ENCODE measurements around the gene TRIM15. TPM values are rescaled to one million over a fixed set of nuclear protein-coding genes. Genes with fewer than 3 reads are reported as not detected.
"Not testable (repeated sequence)": the region's sequence is repeated elsewhere in the genome, so short reads cannot be mapped to it uniquely, and the experiment has no call there.

TRIM15 gene
- not detected for total RNA-seq

DNA sequence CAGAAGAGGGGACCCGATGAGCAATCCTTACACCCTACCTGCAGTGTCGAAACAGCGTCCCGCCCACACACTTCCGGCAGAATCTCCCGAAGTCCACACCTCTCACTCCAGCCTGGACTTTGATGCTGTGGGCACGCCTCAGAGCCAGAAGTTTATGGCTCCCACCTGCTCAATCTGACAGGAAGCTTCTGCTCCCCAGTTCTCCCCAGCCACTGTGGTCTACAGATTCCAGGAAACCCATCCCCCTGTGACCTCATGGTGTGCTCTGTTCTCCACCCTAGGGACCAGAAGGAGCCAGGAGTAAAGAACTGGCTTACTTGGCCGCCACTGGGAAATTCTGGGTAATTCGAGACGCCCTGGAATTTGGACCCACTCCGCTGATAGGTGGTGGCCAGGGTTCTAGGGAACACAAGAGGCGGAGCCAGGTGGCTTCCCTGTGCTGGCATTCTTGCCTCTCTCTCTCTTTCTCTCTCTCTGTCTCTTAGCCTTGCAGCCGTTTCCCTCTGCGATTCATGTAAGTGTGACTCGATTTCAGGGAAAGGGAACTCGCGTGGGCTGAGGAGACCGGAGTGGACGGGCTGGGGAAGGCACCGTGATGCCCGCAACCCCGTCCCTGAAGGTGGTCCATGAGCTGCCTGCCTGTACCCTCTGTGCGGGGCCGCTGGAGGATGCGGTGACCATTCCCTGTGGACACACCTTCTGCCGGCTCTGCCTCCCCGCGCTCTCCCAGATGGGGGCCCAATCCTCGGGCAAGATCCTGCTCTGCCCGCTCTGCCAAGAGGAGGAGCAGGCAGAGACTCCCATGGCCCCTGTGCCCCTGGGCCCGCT, at the start of gene TRIM15:
TRIM15 (plus strand) TSS at position 457 of the 828 bp plus-strand sequence; CDS start at position 596, 139 bp downstream.
- no peak for DNase-seq (ENCODE audit: low spot score)

DNA sequence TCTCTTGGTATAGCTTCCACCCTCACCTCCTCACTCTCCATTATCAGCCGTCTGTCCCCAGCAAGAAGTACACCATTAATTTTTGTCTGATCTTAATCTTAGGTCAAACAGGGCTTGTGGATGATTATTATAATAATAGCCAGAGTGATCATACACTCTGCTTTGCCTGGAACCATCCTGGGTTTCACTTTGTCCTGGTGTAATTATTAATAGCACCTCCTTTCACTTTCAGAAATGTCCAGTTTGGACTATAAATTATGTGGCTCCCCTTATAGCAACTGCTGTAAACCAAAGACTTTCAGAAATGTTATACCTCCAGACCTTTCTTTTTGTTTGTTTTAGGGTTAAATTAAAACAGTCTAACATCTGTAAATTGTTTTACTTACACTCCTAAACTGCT, 49.5 kb upstream of the TRIM15 start:
- no peak for DNase-seq (ENCODE audit: low spot score)

- DNase-seq (ENCODE audit: low spot score): no peak
These were observed 46.6 kb upstream of the TRIM15 start for GRCh38 chr6:30116724-30117123.

- DNase-seq (ENCODE audit: low spot score): not testable (repeated sequence)
These were observed 44.7 kb upstream of the TRIM15 start for GRCh38 chr6:30118691-30119090.

DNA sequence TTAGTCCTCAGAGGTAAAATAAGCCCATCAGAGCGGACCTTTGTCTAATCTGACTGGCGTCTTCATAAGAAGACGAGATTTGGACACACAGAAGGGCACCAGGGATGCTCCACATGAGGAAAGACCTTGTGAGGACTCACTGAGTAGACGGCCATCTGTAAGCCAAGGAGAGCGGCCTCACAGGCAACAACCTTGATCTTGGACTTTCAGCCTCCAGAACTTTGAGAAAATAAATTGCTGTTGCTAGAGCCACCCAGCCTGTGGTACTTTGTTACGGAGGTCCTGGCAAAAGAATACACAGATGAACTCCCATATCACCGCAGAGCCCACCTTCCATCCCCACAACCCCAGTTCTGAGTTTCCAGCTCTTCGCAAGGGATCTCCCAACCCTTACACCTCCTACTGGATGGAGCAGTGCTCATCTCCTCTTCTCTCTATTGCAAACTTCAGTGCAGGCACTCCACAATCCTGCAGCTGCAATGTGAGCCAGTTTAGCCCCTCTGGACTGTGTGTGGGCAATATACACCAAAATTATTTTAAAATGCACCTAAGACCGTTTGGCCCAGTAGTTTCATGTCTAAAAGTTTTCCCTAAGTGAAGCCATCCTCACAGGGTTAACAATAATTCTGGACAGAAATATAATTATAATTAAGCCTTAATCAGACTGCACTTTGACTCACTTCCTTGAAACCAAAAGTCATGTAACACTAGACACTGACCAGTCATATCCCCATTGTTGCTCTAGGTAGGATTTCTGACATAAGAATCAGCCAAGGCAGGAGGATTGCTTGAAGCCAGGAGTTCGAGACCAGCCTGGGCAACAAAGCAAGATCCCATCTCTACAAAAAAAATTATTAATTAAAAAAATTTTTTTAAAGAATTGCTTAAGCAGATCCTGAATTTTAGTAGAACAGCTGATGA, 41.6 kb upstream of the TRIM15 start:
- peak; percentile 9 for DNase-seq (ENCODE audit: low spot score)

GRCh38 chr6:30122515-30122914, 40.8 kb upstream of the TRIM15 start:
- DNase-seq (ENCODE audit: low spot score): peak; percentile 28

GRCh38 chr6:30127238-30128093, 35.9 kb upstream of the TRIM15 start:
- no peak for DNase-seq (ENCODE audit: low spot score)

GRCh38 chr6:30129265-30130178, 33.8 kb upstream of the TRIM15 start:
- DNase-seq (ENCODE audit: low spot score): no peak

DNA sequence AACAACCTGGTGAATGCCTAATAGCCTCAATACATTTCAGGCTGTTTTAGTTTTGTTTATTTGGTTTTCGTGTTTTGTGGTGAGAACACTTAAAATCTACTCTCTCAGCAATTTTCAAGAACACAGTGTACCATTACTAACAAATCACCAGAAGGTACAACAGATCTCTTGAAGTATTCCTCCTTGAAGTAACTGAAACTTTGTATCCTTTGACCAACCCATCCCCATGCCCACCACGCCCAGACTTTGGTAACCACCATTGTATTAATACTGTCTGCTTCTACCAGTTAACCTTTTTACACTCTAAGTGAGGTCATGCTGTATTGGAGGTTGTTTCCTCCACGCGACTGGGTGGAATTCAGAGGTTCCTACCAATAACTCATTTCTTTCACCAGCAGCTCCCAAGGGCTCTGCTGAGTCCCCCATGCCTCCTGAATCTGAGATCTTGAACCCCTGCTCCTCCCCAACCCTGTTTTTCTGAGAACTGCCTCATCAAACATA, 33.1 kb upstream of the TRIM15 start:
- peak; percentile 20 for DNase-seq (ENCODE audit: low spot score)

DNA sequence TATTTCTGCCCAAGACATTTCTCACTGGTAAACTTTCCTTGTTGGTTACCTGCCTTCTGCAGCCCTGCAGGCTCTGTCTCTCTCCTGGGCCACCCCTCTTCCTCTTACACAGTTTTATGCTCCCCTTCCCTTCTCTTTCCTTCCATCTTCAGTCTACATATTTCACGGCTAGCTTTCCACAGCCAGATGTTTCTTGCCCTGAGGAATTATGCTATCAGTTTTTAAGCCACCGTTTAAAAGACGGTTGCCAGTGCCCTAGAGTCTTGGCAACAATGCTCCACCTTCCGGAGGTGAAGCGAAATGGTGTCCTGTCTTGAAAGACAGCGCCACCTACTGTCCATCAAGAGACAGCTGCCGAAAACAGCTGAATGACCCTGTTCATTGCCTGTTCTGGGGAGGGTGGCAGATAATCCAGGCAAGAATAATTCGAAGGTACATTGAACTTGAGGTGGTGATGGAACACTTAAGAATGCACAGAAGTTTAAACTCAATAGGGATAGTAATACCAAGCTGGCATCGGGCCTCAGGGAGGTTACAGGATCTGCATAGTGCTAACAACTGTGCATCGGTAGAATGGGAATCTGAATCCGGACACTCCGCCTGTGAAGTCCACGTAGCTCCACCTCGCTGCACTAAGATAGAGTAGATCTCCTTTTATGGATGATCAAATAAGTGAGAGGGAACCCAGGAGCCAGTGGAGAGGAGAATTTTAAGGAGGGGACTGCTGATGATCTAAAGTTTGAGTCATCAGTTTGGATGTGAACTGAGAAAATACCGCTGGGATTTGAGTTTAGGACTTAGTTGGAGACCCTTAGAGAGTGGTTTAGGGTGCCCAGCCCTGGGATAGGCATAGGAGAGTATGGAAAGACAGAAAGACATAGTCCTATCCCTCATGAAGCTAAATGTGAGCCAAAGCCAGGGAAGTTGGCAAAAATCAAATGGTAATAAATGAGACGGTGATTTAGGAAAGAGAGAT, 32.2 kb upstream of the TRIM15 start:
- peak; percentile 77 for DNase-seq (ENCODE audit: low spot score)

GRCh38 chr6:30131947-30132497, 31.3 kb upstream of the TRIM15 start:
- peak; percentile 23 for DNase-seq (ENCODE audit: low spot score)

DNA sequence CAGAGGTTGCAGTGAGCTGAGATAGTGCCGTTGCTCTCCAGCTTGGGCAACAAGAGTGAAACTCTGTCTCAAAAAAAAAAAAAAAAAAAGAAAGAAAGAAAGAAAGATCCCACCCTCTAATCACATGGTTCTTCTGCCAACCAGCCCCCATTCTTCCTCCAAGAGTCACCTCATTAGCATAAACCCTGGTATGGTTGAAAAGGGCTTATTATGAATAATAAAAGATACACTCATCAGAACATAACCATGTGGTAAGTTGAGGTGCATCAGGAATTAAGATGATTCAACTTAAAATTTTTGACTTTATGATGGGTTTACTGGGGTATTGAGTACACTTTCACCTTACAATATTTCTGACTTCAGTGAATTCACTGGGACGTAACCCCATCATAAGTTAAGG, 28.2 kb upstream of the TRIM15 start:
- DNase-seq (ENCODE audit: low spot score): no peak

- DNase-seq (ENCODE audit: low spot score): no peak
These were observed 27.6 kb upstream of the TRIM15 start, which contains the start of gene TRIM40 for GRCh38 chr6:30135757-30136156. Gene TRIM40, plus strand, starts transcription at chr6:30136140. Its CDS starts 897 bp downstream, at chr6:30137037.

DNA sequence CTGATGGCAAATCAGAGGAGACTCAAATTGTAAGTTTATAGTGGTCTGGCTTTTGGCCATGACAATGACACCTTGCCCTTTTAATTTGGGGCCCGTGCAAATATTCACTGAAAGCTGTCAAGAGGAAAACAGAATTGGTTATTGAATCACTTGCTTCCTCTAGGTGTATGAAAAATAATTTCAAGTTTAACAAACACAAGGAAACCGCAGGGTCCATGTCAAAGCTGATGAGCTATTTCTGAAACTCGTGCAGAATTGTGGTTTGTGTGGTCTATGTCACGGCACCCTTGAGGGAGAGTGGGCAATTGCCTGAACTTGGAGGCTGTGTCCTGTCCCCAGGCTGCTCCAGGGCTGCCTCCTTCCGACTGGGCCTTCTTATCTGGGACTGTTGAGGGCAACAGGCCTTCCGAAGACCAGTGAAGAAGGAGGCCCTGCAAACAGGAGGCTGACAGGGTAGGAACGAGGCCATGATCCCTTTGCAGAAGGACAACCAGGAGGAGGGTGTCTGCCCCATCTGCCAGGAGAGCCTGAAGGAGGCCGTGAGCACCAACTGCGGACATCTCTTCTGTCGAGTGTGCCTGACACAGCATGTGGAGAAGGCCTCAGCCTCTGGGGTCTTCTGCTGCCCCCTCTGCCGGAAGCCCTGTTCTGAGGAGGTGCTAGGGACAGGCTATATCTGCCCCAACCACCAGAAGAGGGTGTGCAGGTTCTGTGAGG, 26.6 kb upstream of the TRIM15 start:
- no peak for DNase-seq (ENCODE audit: low spot score)

DNA sequence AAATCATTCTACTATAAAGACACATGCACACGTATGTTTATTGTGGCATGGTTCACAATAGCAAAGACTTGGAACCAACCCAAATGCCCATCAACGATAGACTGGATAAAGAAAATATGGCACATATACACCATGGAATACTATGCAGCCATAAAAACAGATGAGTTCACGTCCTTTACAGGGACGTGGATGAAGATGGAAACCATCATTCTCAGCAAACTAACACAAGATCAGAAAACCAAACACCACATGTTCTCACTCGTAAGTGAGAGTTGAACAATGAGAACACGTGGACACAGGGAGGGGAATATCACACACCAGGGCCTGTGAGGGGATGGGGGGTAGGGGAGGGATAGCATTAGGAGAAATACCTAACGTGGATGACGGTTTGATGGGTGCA, 23.1 kb upstream of the TRIM15 start:
- not testable (repeated sequence) for DNase-seq (ENCODE audit: low spot score)

DNA sequence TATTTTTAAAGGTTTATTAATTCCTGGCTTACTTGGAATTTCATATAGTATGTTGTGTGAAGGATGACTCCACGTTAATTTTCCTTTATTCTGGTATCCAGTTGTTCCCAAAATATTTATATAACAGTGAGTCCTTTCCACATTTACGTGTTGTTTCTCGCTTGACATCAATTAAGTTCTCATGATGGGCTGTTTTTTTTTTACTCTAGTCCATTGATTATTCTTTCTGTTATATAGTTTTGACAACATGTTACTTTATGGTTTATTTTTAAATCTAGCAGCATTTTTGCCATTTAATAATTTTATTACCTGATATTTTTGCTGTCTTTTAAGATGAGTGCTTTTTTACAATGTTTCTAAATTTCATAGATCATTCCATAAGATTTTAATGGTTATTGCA, 20.7 kb upstream of the TRIM15 start:
- no peak for DNase-seq (ENCODE audit: low spot score)

- no peak for DNase-seq (ENCODE audit: low spot score)
These were observed 19.6 kb upstream of the TRIM15 start for GRCh38 chr6:30143780-30144179.

DNA sequence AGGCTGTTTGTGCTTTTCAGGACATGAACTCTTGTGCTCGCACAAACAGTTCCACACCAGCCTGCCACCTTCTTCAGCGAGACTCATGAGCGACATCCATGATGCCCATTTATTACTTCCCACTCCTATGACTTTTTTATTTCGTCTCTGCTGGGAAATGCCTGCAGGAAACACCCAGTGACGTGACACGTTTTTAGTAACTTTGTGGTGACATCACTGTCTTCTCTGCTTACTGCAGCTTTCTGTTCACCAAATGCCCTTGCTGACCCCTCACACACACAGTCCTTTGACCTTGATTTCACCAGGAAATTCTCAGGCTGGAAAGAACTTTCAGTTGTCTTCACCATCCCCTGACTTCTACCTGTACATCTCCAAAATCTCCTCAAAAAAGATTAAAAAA, 18.5 kb upstream of the TRIM15 start:
- DNase-seq (ENCODE audit: low spot score): no peak
